Astrocyte of the spinal cord (primary cell): ENCODE measurements around the gene STARD9.
A peak's percentile ranks its signal among the peaks of the same experiment; 100 is the strongest.
"Not testable (repeated sequence)": the region's sequence is repeated elsewhere in the genome, so short reads cannot be mapped to it uniquely, and the experiment has no call there.

Source experiments
- DNase-seq: peaks from one replicate; pipeline ENCODE4 v3.0.0; 2011; ENCODE audit warnings: low read depth, low spot score
- H3K4me3 ChIP-seq: 2 replicates; pipeline ENCODE4 v1.5.1; 2011; ENCODE audit warnings: low read depth, mild to moderate bottlenecking, low read length, moderate library complexity
- CTCF ChIP-seq: IDR thresholded peaks from 2 replicates; pipeline ENCODE4 v1.5.1; 2012; ENCODE audit warnings: low read depth, mild to moderate bottlenecking, low read length, inconsistent platforms
- in situ Hi-C: cut with HindIII; loops from 2 replicates; pipeline ENCODE4 v1.10.0; 2017; ENCODE audit warnings: low sequenced_read_pairs

Gene STARD9

GRCh38 chr15:42591238-42591934, 16.0 kb downstream of the STARD9 start:
- no peak overlapping the region for H3K4me3 ChIP-seq
- in situ Hi-C loops = no loop called here
- peak; percentile 67 for DNase-seq
- TF ChIP-seq CTCF = peak; percentile 31

- in situ Hi-C loops = no loop called here
- no peak for TF ChIP-seq CTCF
- no peak overlapping the region for H3K4me3 ChIP-seq
- no peak for DNase-seq
Observed at GRCh38 chr15:42592716-42593115, 17.3 kb downstream of the STARD9 start.

- DNase-seq = no peak
- TF ChIP-seq CTCF = no peak
- H3K4me3 ChIP-seq = no peak overlapping the region
- in situ Hi-C loops = no loop called here
Observed at GRCh38 chr15:42593143-42593542, 17.7 kb downstream of the STARD9 start.

- no peak overlapping the region for H3K4me3 ChIP-seq
- in situ Hi-C loops = no loop called here
- DNase-seq = no peak
- TF ChIP-seq CTCF = no peak
Observed at GRCh38 chr15:42594095-42594494, 18.7 kb downstream of the STARD9 start.

GRCh38 chr15:42595626-42596240, 20.3 kb downstream of the STARD9 start:
- DNase-seq = no peak
- no peak for TF ChIP-seq CTCF
- H3K4me3 ChIP-seq = no peak overlapping the region
- in situ Hi-C loops = no loop called here

GRCh38 chr15:42601316-42601715, 25.9 kb downstream of the STARD9 start:
- in situ Hi-C loops, H3K4me3 ChIP-seq, DNase-seq: not testable (repeated sequence)

GRCh38 chr15:42602501-42602900, 27.1 kb downstream of the STARD9 start:
- in situ Hi-C loops = no loop called here
- no peak overlapping the region for H3K4me3 ChIP-seq
- no peak for TF ChIP-seq CTCF
- DNase-seq = no peak
